DND-41 (cell line): ENCODE data around the gene PTPRG.

Experiments
- ATAC-seq: fragments of 200-7000 bp; cut with Tn5 transposase; 3 replicates; pipeline ENCODE4 v1.9.1; 2021; ENCODE audit warnings: low read depth; ENCODE audit not compliant: insufficient read depth
- DNase-seq: peaks from one replicate; pipeline ENCODE4 v3.0.0-alpha.2; 2020
- H2AFZ ChIP-seq: 2 replicates; pipeline ENCODE4 v1.6.0; 2012; ENCODE audit warnings: low read depth, low read length
- H3K27ac ChIP-seq: 2 replicates; pipeline ENCODE4 v1.5.1; 2012; ENCODE audit warnings: low read length, inconsistent platforms
- H3K27me3 ChIP-seq: fragments of 200-600 bp; sonication (generic); 2 replicates; pipeline ENCODE4 v1.6.0; 2012; ENCODE audit warnings: low read length, mild to moderate bottlenecking, inconsistent platforms; ENCODE audit not compliant: insufficient read depth, poor library complexity
- H3K36me3 ChIP-seq: 2 replicates; pipeline ENCODE4 v1.5.1; 2012; ENCODE audit warnings: low read length, inconsistent platforms; ENCODE audit not compliant: insufficient read depth
- H3K4me1 ChIP-seq: 2 replicates; pipeline ENCODE4 v1.5.1; 2012; ENCODE audit warnings: mild to moderate bottlenecking, low read length; ENCODE audit not compliant: insufficient read depth
- H3K4me2 ChIP-seq: 2 replicates; pipeline ENCODE4 v1.6.0; 2012; ENCODE audit warnings: mild to moderate bottlenecking, moderate library complexity, low read length, inconsistent platforms; ENCODE audit not compliant: insufficient read depth
- H3K4me3 ChIP-seq, 2 experiments: fragments of 200-600 bp in 1 of 2; shearing (Covaris generic) in 1 of 2; 2 replicates each; pipeline ENCODE4 v1.5.1; 2012 to 2016; ENCODE audit warnings: inconsistent platforms in 2 of 2, low read length in 2 of 2, mild to moderate bottlenecking in 2 of 2, low read depth in 1 of 2, moderate library complexity in 1 of 2
- H3K79me2 ChIP-seq: 2 replicates; pipeline ENCODE4 v1.6.0; 2012; ENCODE audit warnings: low read length, inconsistent platforms; ENCODE audit not compliant: insufficient read depth
- H3K9ac ChIP-seq: 2 replicates; pipeline ENCODE4 v1.6.0; 2012; ENCODE audit warnings: low read depth, mild to moderate bottlenecking, inconsistent platforms, low read length, moderate library complexity
- H3K9me3 ChIP-seq: 2 replicates; pipeline ENCODE4 v1.5.1; 2012; ENCODE audit warnings: low read length, moderate library complexity, mild to moderate bottlenecking, inconsistent platforms; ENCODE audit not compliant: insufficient read depth, severe bottlenecking
- H4K20me1 ChIP-seq: 2 replicates; pipeline ENCODE4 v1.6.0; 2012; ENCODE audit warnings: low read length; ENCODE audit not compliant: insufficient read depth
- CTCF ChIP-seq: IDR thresholded peaks from 2 replicates; pipeline ENCODE4 v1.5.1; 2012; ENCODE audit warnings: borderline replicate concordance, low read length, moderate library complexity, mild to moderate bottlenecking; ENCODE audit not compliant: poor library complexity, severe bottlenecking; ENCODE audit errors: extremely low read depth
- EZH2 ChIP-seq: IDR thresholded peaks from 3 replicates; pipeline ENCODE4 v1.6.1; 2012; ENCODE audit warnings: borderline replicate concordance, low read depth, mild to moderate bottlenecking, moderate library complexity, low read length, inconsistent platforms; ENCODE audit not compliant: severe bottlenecking

Gene PTPRG

GRCh38 chr3:61989681-61990080, 428.3 kb downstream of the PTPRG start:
- Histone ChIP-seq H2AFZ (no peak overlapping the region), H3K27me3 (no peaks in the 10 kb centered on the region), H3K9ac (no peak overlapping the region), H4K20me1 (no peaks in the 10 kb centered on the region), H3K79me2 (no peaks in the 10 kb centered on the region), H3K27ac (no peak overlapping the region), H3K36me3 (no peaks in the 10 kb centered on the region), H3K9me3 (no peaks in the 10 kb centered on the region), H3K4me3 (no peak overlapping the region), H3K4me2 (no peak overlapping the region), H3K4me1 (peaks cover 8% of the 10 kb centered on the region; the same call in 1 of the 2 replicates)
- no peak for ATAC-seq
- no peak for DNase-seq
- TF ChIP-seq CTCF: no peak
- no peak for TF ChIP-seq EZH2

- no peak overlapping the region for H2AFZ ChIP-seq
- no peaks in the 10 kb centered on the region for H3K36me3 ChIP-seq
- ATAC-seq: no peak
- no peak overlapping the region for H3K4me3 ChIP-seq
- H3K4me2 ChIP-seq: no peak overlapping the region
- no peaks in the 10 kb centered on the region for H3K27me3 ChIP-seq
- no peaks in the 10 kb centered on the region for H3K9me3 ChIP-seq
- no peaks in the 10 kb centered on the region for H3K79me2 ChIP-seq
- H4K20me1 ChIP-seq: no peaks in the 10 kb centered on the region
- no peak for TF ChIP-seq EZH2
- no peak for TF ChIP-seq CTCF
- H3K9ac ChIP-seq: no peak overlapping the region
- no peak for DNase-seq
- H3K4me1 ChIP-seq: peaks cover under 1% of the 10 kb centered on the region; the same call in 1 of the 2 replicates
- no peak overlapping the region for H3K27ac ChIP-seq
Measured at GRCh38 chr3:61990327-61991027, 429.1 kb downstream of the PTPRG start.

- no peak overlapping the region for H3K27ac ChIP-seq
- TF ChIP-seq EZH2 (no peak), CTCF (no peak)
- no peak overlapping the region for H3K4me2 ChIP-seq
- no peak overlapping the region for H2AFZ ChIP-seq
- no peaks in the 10 kb centered on the region for H3K9me3 ChIP-seq
- no peak overlapping the region for H3K4me3 ChIP-seq
- ATAC-seq: no peak
- H3K4me1 ChIP-seq: no peaks in the 10 kb centered on the region
- no peaks in the 10 kb centered on the region for H3K27me3 ChIP-seq
- H4K20me1 ChIP-seq: no peaks in the 10 kb centered on the region
- DNase-seq: no peak
- no peak overlapping the region for H3K9ac ChIP-seq
- H3K36me3 ChIP-seq: no peaks in the 10 kb centered on the region
- H3K79me2 ChIP-seq: no peaks in the 10 kb centered on the region
Measured at GRCh38 chr3:61991706-61992105, 430.3 kb downstream of the PTPRG start.
